ENCODE data around the gene PBLD.

The PBLD gene

GRCh38 chr10:68332259-68333057 lies at the start of gene PBLD:
Gene PBLD (minus strand): TSS chr10:68332928. CDS start chr10:68306844, 26,084 bp downstream.
- H3K27me3 Mint-ChIP-seq: no peaks in the 10 kb centered on the region
- H3K9me3 Mint-ChIP-seq: peaks cover 4% of the 10 kb centered on the region
- peaks cover 58% of the 10 kb centered on the region for H3K4me1 Mint-ChIP-seq
- H3K4me3 Mint-ChIP-seq: peak within 1 kb of the TSS; percentile 99
- ATAC-seq (peak; percentile 13), DNase-seq (peak; percentile 68)
- peaks cover 46% of the 10 kb centered on the region for H3K36me3 Mint-ChIP-seq (ENCODE audit: low read depth)
- peak within 1 kb of the TSS; percentile 100 for H3K27ac Mint-ChIP-seq

- H3K36me3 Mint-ChIP-seq (ENCODE audit: low read depth): peaks cover 39% of the 10 kb centered on the region
- H3K27ac Mint-ChIP-seq: no peak overlapping the region
- no peak overlapping the region for H3K4me3 Mint-ChIP-seq
- no peaks in the 10 kb centered on the region for H3K4me1 Mint-ChIP-seq
- H3K9me3 Mint-ChIP-seq: peaks cover 5% of the 10 kb centered on the region
- ATAC-seq: no peak
- no peak for DNase-seq
- no peaks in the 10 kb centered on the region for H3K27me3 Mint-ChIP-seq
Measured at GRCh38 chr10:68371604-68372003, 38.9 kb upstream of the PBLD start.

GRCh38 chr10:68367121-68367520 lies 34.4 kb upstream of the PBLD start:
- ATAC-seq: no peak
- DNase-seq: no peak
- H3K27ac Mint-ChIP-seq: no peak overlapping the region
- H3K4me1 Mint-ChIP-seq: no peaks in the 10 kb centered on the region
- H3K36me3 Mint-ChIP-seq (ENCODE audit: low read depth): peaks cover 17% of the 10 kb centered on the region
- no peak overlapping the region for H3K4me3 Mint-ChIP-seq
- H3K27me3 Mint-ChIP-seq: no peaks in the 10 kb centered on the region
- no peaks in the 10 kb centered on the region for H3K9me3 Mint-ChIP-seq

- ATAC-seq: no peak
- Mint-ChIP-seq H3K4me1 (no peaks in the 10 kb centered on the region), H3K36me3 (ENCODE audit: low read depth) (peaks cover 15% of the 10 kb centered on the region), H3K9me3 (no peaks in the 10 kb centered on the region), H3K27ac (no peak overlapping the region), H3K27me3 (no peaks in the 10 kb centered on the region), H3K4me3 (no peak overlapping the region)
- DNase-seq: no peak
Measured at GRCh38 chr10:68366600-68366999, 33.9 kb upstream of the PBLD start.

- Mint-ChIP-seq H3K9me3 (no peaks in the 10 kb centered on the region), H3K4me1 (no peaks in the 10 kb centered on the region), H3K27me3 (no peaks in the 10 kb centered on the region), H3K36me3 (ENCODE audit: low read depth) (peaks cover 12% of the 10 kb centered on the region), H3K27ac (no peak overlapping the region), H3K4me3 (no peak overlapping the region)
- DNase-seq: no peak
- no peak for ATAC-seq
Measured at GRCh38 chr10:68365611-68366010, 32.9 kb upstream of the PBLD start.

GRCh38 chr10:68364101-68364886 lies 31.6 kb upstream of the PBLD start:
- H3K27ac Mint-ChIP-seq: no peak overlapping the region

GRCh38 chr10:68362590-68362989 lies 29.9 kb upstream of the PBLD start:
- H3K27me3 Mint-ChIP-seq: no peaks in the 10 kb centered on the region
- no peak overlapping the region for H3K27ac Mint-ChIP-seq
- H3K36me3 Mint-ChIP-seq (ENCODE audit: low read depth): peaks cover 7% of the 10 kb centered on the region
- DNase-seq (no peak), ATAC-seq (no peak)
- H3K4me1 Mint-ChIP-seq: no peaks in the 10 kb centered on the region
- no peaks in the 10 kb centered on the region for H3K9me3 Mint-ChIP-seq
- no peak overlapping the region for H3K4me3 Mint-ChIP-seq

More at GRCh38 chr10:68364101-68364886, 31.6 kb upstream of the PBLD start:
- ATAC-seq (no peak), DNase-seq (no peak)
- H3K4me3 Mint-ChIP-seq: no peak overlapping the region
- no peaks in the 10 kb centered on the region for H3K27me3 Mint-ChIP-seq
- H3K9me3 Mint-ChIP-seq: no peaks in the 10 kb centered on the region
- peaks cover 7% of the 10 kb centered on the region for H3K36me3 Mint-ChIP-seq (ENCODE audit: low read depth)
- H3K4me1 Mint-ChIP-seq: no peaks in the 10 kb centered on the region

- Mint-ChIP-seq H3K27ac (no peak overlapping the region), H3K9me3 (no peaks in the 10 kb centered on the region), H3K27me3 (no peaks in the 10 kb centered on the region), H3K4me1 (no peaks in the 10 kb centered on the region), H3K36me3 (ENCODE audit: low read depth) (peaks cover 13% of the 10 kb centered on the region), H3K4me3 (no peak overlapping the region)
- DNase-seq (no peak), ATAC-seq (no peak)
Measured at GRCh38 chr10:68359189-68359588, 26.5 kb upstream of the PBLD start.

GRCh38 chr10:68353537-68353936 lies 20.8 kb upstream of the PBLD start:
- no peaks in the 10 kb centered on the region for H3K9me3 Mint-ChIP-seq
- H3K36me3 Mint-ChIP-seq (ENCODE audit: low read depth): peaks cover 14% of the 10 kb centered on the region

GRCh38 chr10:68348265-68348741 lies 15.6 kb upstream of the PBLD start:
- Mint-ChIP-seq H3K27me3 (no peaks in the 10 kb centered on the region), H3K4me1 (peaks cover 16% of the 10 kb centered on the region), H3K36me3 (ENCODE audit: low read depth) (peaks cover 26% of the 10 kb centered on the region)

More at GRCh38 chr10:68353537-68353936, 20.8 kb upstream of the PBLD start:
- no peak overlapping the region for H3K27ac Mint-ChIP-seq
- peaks cover 5% of the 10 kb centered on the region for H3K4me1 Mint-ChIP-seq
- H3K4me3 Mint-ChIP-seq: no peak overlapping the region
- no peaks in the 10 kb centered on the region for H3K27me3 Mint-ChIP-seq
- ATAC-seq (no peak), DNase-seq (no peak)

GRCh38 chr10:68346774-68347173 lies 14.0 kb upstream of the PBLD start:
- ATAC-seq: no peak
- Mint-ChIP-seq H3K27me3 (no peaks in the 10 kb centered on the region), H3K27ac (no peak overlapping the region), H3K4me1 (peaks cover 23% of the 10 kb centered on the region), H3K4me3 (no peak overlapping the region), H3K9me3 (no peaks in the 10 kb centered on the region), H3K36me3 (ENCODE audit: low read depth) (peaks cover 36% of the 10 kb centered on the region)
- DNase-seq: no peak

More at GRCh38 chr10:68348265-68348741, 15.6 kb upstream of the PBLD start:
- H3K27ac Mint-ChIP-seq: peak overlapping the region; percentile 60
- no peak overlapping the region for H3K4me3 Mint-ChIP-seq
- ATAC-seq: no peak
- H3K9me3 Mint-ChIP-seq: no peaks in the 10 kb centered on the region
- DNase-seq: peak; percentile 32

- Mint-ChIP-seq H3K36me3 (ENCODE audit: low read depth) (peaks cover 45% of the 10 kb centered on the region), H3K27ac (peak overlapping the region; percentile 57)
Measured at GRCh38 chr10:68345621-68346020, 12.9 kb upstream of the PBLD start.

GRCh38 chr10:68342909-68343516 lies 10.3 kb upstream of the PBLD start:
- no peaks in the 10 kb centered on the region for H3K9me3 Mint-ChIP-seq
- peaks cover 64% of the 10 kb centered on the region for H3K36me3 Mint-ChIP-seq (ENCODE audit: low read depth)
- no peaks in the 10 kb centered on the region for H3K27me3 Mint-ChIP-seq
- peaks cover 25% of the 10 kb centered on the region for H3K4me1 Mint-ChIP-seq
- ATAC-seq (no peak), DNase-seq (no peak)
- H3K27ac Mint-ChIP-seq: no peak overlapping the region
- no peak overlapping the region for H3K4me3 Mint-ChIP-seq

More at GRCh38 chr10:68345621-68346020, 12.9 kb upstream of the PBLD start:
- Mint-ChIP-seq H3K9me3 (no peaks in the 10 kb centered on the region), H3K4me1 (peaks cover 25% of the 10 kb centered on the region), H3K4me3 (no peak overlapping the region), H3K27me3 (no peaks in the 10 kb centered on the region)
- no peak for ATAC-seq
- DNase-seq: no peak

GRCh38 chr10:68340358-68341080 lies 7.8 kb upstream of the PBLD start:
- Mint-ChIP-seq H3K4me1 (peaks cover 37% of the 10 kb centered on the region), H3K27ac (peak overlapping the region; percentile 30), H3K36me3 (ENCODE audit: low read depth) (peaks cover 76% of the 10 kb centered on the region)

More at GRCh38 chr10:68340358-68341080, 7.8 kb upstream of the PBLD start:
- DNase-seq (no peak), ATAC-seq (no peak)
- no peak overlapping the region for H3K4me3 Mint-ChIP-seq
- no peaks in the 10 kb centered on the region for H3K9me3 Mint-ChIP-seq
- no peaks in the 10 kb centered on the region for H3K27me3 Mint-ChIP-seq

Measured in activated naive CD8-positive, alpha-beta T cell treated with anti-CD3 and anti-CD28 coated beads, Interleukin-2, amount 50 U/mL, for 24 hours (primary cell).